Sigmoid colon (tissue), 4 donors: ENCODE results near the gene KCNAB2.

Experiments
- CTCF ChIP-seq, 4 experiments: fragments of 450-650 bp in 3 of 4; fragments of 200-600 bp in 1 of 4; IDR thresholded peaks; one replicate each; pipeline ENCODE4 v1.5.1; 2016 to 2019; ENCODE audit warnings: antibody characterized with exemption in 4 of 4, mild to moderate bottlenecking in 3 of 4, moderate library complexity in 2 of 4
- EP300 ChIP-seq, 4 donors: sonication (generic); formaldehyde crosslinking; IDR thresholded peaks; one replicate each; pipeline ENCODE4 v1.6.1; 2017; ENCODE audit warnings: antibody characterized with exemption in 4 of 4
- POLR2A ChIP-seq, 2 donors: fragments of 450-650 bp; IDR thresholded peaks; one replicate each; pipeline ENCODE4 v1.6.1; 2016; ENCODE audit warnings: antibody characterized with exemption in 2 of 2, mild to moderate bottlenecking in 2 of 2, moderate library complexity in 2 of 2
- POLR2AphosphoS5 ChIP-seq, 4 donors: sonication (generic); formaldehyde crosslinking; IDR thresholded peaks; one replicate each; pipeline ENCODE4 v1.6.1; 2017; ENCODE audit warnings: antibody characterized with exemption in 4 of 4

- TF ChIP-seq POLR2AphosphoS5 (IDR thresholded peaks at IDR 0.05): no peak
- no peak for TF ChIP-seq CTCF (IDR thresholded peaks at IDR 0.05)
- no peak for TF ChIP-seq POLR2A (IDR thresholded peaks at IDR 0.05)
- no peak for TF ChIP-seq EP300 (IDR thresholded peaks at IDR 0.05)
These were observed 29.4 kb upstream of the KCNAB2 start for GRCh38 chr1:6016191-6016865.
